CD4-positive, alpha-beta T cell treated with Interleukin-17A for 1 hour (primary cell): Measurements from ENCODE around the gene G6PC2.
A peak's percentile ranks its signal among the peaks of the same experiment; 100 is the strongest.
"Not testable (repeated sequence)": the region's sequence is repeated elsewhere in the genome, so short reads cannot be mapped to it uniquely, and the experiment has no call there.

Experiments
- DNase-seq: peaks from one replicate; pipeline ENCODE4 v3.0.0-alpha.2; 2020

Gene G6PC2

GRCh38 chr2:168907940-168908662, 7.0 kb downstream of the G6PC2 start:
- DNase-seq = no peak

- DNase-seq = no peak
These were observed 9.2 kb downstream of the G6PC2 start for GRCh38 chr2:168910330-168910729.

- no peak for DNase-seq
These were observed 11.4 kb downstream of the G6PC2 start for GRCh38 chr2:168912466-168912865.

- no peak for DNase-seq
These were observed 11.8 kb downstream of the G6PC2 start for GRCh38 chr2:168912901-168913369.

- DNase-seq = no peak
These were observed 12.4 kb downstream of the G6PC2 start for GRCh38 chr2:168913495-168913894.

GRCh38 chr2:168915441-168916330, 14.6 kb downstream of the G6PC2 start:
- no peak for DNase-seq

- DNase-seq = no peak
These were observed 15.2 kb downstream of the G6PC2 start for GRCh38 chr2:168916331-168916675.

GRCh38 chr2:168920504-168921157, 19.5 kb downstream of the G6PC2 start:
- peak; percentile 57 for DNase-seq

- no peak for DNase-seq
These were observed 25.7 kb downstream of the G6PC2 start for GRCh38 chr2:168926621-168927386.

- DNase-seq = no peak
These were observed 27.2 kb downstream of the G6PC2 start for GRCh38 chr2:168928113-168928831.

GRCh38 chr2:168929031-168929430, 27.9 kb downstream of the G6PC2 start:
- no peak for DNase-seq

- DNase-seq = no peak
These were observed 29.2 kb downstream of the G6PC2 start for GRCh38 chr2:168930242-168930641.

- not testable (repeated sequence) for DNase-seq
These were observed 31.1 kb downstream of the G6PC2 start for GRCh38 chr2:168932174-168932573.

- no peak for DNase-seq
These were observed 33.7 kb downstream of the G6PC2 start for GRCh38 chr2:168934826-168935225.

- DNase-seq = no peak
These were observed 34.9 kb downstream of the G6PC2 start for GRCh38 chr2:168935810-168936581.

GRCh38 chr2:168939061-168939460, 38.0 kb downstream of the G6PC2 start:
- DNase-seq = no peak

GRCh38 chr2:168939918-168940317, 38.8 kb downstream of the G6PC2 start:
- no peak for DNase-seq

GRCh38 chr2:168941297-168941696, 40.2 kb downstream of the G6PC2 start:
- DNase-seq = no peak

- no peak for DNase-seq
These were observed 43.0 kb downstream of the G6PC2 start for GRCh38 chr2:168944065-168944464.

GRCh38 chr2:168945508-168945907, 44.4 kb downstream of the G6PC2 start:
- no peak for DNase-seq

- peak; percentile 21 for DNase-seq
These were observed 47.6 kb downstream of the G6PC2 start for GRCh38 chr2:168948621-168949212.
